GM19467 (cell line): ENCODE data around the gene PLEKHA6.
"Not testable (repeated sequence)": the region's sequence is repeated elsewhere in the genome, so short reads cannot be mapped to it uniquely, and the experiment has no call there.

ENCODE experiments used
- ATAC-seq: cut with Tn5 transposase; IDR thresholded peaks from one replicate; pipeline ENCODE4 v1.9.1; 2021; ENCODE audit warnings: mild to moderate bottlenecking, moderate library complexity; ENCODE audit not compliant: unreplicated experiment

Gene PLEKHA6

DNA sequence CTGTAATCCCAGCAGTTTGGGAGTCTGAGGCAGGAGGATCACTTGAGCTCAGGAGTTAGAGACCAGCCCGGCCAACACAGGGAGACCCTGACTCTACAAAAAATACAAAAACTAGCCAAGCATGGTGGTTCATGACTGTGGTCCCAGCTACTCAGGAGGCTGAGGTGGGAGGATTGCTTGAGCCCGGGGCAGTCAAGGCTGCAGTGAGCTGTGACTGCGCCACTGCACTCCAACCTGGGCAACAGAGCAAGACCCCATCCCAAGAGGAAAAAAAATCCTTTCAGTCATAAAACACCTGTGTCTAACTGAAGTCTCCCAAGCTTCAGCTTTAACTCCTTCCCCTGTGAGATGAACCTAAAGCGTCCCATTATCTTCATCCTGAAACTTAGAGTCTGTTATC is 112.9 kb downstream of the PLEKHA6 start:
- ATAC-seq, result no peak

DNA sequence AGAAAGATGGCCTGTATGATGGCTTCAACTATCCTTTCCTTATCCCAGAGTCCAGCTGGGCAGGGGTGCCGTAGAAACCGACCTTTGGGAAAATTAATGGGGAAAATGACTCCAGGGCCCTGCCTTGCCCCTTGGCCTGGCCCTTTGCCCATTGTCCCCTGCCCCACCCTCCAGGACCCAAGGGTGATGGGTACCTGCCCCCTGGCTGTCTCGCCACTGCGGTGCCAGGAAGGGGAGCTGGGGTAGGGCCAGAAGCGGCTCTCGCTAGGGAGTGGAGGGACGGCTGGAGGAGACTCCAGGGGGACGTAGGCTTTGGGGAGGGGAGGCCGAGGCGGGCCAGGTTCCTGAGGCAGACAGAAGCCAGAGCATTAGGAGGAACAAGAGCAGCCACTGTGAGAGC is 116.8 kb downstream of the PLEKHA6 start:
- ATAC-seq, result no peak

DNA sequence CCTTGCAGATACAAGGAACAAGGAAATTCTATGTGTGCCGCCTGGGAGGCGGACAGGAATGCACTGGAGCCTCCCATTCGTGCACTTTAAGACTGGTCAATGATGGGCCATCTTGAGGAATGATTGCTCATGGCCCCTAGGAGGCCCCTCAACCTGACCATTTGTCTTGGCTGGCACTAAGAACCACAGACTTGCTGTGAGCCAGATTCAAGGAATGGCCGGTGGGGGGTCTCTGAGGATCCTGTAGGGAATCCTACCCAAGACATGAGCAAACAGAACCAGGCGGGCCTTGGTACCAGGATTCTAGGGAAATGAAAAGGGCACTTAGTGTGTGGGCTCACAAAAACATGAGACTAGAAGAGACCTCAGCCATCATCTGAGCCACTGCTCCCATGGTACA is 117.8 kb downstream of the PLEKHA6 start:
- no peak for ATAC-seq

DNA sequence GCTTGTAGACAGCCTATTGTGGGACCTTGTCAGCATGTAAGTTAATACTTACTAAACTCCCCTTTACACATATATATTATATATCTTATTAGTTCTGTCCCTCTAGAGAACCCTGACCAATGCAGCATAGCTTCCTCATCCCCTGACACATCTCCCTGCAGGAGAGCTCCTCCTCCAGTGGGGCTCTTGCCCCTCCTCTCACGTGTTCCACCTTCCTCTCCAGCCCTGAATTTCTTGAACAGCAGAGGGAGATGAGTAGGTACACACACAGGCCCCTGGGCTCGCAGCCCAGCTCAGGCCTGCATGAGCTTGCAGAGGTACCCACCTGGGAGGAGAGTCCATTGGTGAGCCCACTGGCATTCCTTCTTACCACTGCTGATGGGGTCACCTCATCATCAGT is 118.7 kb downstream of the PLEKHA6 start:
- ATAC-seq, result no peak

DNA sequence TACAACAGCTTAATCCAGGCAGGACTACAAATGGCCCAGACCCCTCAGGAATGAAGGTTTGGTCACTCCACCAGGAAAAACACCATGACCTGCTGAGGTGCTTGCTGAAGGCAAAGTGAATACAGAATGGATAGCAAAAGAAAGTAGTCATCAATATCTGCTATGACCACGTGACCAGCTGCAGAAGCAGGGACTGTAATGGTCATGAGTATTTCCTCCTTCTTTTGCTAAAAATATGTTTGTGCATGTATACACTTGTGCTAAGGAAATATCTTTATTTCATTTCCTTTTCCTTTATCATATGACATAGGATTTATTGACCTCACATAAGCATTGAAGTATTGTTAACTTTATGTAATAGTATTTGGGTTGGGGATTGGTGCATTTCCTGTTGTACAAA is 119.5 kb downstream of the PLEKHA6 start:
- ATAC-seq, result no peak

DNA sequence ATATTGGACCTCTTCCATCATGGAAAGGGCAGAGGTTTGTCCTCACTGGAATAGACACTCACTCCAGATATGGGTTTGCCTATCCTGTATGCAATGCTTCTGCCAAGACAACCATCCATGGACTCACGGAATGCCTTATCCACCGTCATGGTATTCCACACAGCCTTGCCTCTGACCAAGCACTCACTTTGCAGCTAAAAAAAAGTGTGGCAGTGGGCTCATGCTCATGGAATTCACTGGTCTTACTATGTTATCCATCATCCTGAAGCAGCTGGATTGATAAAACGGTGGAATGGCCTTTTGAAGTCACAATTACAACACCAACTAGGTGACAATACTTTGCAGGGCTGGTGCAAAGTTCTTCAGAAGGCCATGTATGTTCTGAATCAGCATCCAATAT is 120.3 kb downstream of the PLEKHA6 start:
- not testable (repeated sequence) for ATAC-seq

DNA sequence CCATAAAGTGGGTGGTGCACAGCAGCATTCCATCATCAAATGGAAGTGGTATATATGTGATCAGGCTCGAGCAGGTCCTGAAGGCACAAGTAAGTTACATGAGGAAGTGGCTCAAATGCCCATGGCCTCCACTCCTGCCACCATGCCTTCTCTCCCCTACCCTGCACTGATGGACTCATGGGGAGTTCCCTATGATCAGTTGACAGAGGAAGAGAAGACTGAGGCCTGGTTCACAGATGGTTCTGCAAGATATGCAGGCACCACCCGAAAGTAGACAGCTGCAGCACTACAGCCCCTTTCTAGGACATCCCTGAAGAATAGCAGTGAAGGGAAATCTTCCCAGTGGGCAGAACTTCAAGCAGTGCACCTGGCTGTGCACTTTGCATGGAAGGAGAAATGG is 121.2 kb downstream of the PLEKHA6 start:
- not testable (repeated sequence) for ATAC-seq

DNA sequence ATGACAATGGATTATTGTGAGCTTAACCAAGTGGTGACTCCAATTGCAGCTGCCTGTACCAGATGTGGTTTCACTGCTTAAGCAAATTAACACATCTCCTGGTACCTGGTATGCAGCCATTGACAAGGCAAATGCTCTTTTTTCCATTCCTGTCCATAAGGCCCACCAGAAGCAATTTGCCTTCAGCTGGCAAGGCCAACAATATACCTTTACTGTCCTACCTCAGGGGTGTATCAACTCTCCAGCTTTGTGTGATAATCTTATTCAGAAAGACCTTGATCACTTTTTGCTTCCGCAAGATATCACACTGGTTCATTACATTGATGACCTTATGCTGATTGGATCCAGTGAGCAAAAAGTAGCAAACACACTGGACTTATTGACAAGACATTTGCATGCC is 122.2 kb downstream of the PLEKHA6 start:
- ATAC-seq, result not testable (repeated sequence)

DNA sequence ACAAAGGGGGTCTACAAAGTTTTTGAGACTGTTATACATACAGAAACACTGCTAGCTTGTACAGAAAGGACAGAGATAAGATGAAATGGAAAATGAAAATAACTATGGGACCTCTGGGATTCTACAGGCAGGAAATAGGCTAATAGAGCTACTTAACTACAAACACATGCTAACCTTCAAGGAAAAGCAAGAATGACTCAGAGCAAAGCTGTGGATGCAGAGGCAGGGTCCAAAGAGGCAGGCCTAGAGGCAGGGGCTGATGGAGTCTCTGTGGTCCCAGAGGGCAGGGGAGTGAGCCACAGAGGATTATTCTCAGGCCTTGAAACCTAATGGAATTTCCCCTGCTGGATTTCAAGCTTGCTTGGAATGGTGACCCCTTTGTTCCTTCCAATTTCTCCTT is 127.2 kb downstream of the PLEKHA6 start:
- no peak for ATAC-seq

DNA sequence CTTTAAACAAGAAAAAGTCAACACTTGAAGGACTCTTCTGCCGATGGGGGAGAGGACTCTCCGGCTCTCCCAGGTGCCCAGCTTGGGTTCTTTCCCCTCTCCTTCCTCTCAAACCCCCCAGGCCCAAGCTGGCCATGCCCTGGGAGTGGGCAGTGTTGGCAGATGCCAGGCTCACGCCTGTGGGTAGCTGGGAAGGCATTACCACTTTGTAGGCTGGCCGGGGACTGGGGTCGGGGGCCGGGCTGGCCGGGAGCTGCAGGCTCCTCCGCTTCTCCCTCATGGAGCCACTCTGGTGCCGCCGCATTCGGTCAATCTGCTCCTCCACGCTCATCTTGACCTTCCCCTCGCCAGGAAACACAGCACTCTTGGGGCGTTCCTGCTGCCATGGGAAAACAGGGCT is 129.5 kb downstream of the PLEKHA6 start:
- ATAC-seq, result no peak

DNA sequence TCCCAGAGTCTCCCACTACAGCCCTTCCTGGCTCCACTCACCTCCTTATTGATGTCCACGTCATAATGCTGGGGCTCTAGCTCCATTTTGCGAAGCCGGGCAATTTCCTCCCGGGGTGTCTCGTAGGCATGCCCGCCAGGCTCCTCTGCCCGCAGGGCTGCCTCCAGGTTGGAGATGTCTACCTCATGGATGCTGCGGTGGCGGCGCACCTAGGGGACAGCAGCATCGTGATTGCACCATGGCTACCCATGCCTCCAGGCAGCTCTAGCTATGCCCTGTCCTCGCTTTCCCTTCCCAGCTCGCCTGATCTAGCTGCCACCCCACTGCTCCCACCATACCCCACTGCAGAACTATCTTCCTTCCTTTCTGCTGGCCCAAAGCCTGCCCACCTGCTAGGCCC is 130.8 kb downstream of the PLEKHA6 start:
- no peak for ATAC-seq

DNA sequence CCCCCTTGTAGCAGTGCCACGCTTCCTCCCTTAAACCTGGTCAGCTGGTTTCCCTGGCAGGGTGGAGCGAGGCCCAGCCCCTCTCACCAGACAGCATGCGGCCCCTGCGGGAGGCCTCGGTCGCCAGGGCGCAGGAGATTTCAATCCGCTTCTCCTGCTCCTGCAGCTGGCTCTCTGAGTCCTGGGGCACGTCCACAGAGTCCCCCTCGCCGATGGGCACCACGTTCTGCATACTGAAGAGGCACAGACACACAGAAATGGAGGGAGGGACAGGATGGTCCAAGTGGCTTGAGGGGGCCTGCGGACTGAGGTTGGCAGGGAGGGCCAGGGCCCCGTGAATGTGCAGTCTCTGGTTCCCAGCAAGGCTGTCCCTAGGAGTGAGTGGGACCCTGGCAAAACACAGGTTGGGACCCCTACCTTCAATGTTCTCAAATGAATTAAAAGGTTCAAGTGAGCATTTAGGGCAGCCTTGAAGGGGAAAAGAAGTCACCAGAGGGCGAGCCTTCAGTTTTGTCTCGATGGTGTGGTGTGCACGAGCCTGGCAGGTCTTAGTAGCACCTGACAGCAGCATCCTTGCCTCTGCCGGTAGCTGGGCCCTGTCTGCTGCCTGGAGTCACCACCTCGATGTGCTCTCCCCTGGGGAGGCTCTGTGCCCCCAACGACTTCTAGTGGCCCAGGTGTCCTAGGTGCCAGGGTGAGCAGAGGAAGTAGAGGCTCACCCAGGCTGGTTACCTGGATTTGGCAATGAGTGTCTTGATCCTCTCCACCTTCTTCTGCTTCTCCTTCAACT is 131.5 kb downstream of the PLEKHA6 start:
- no peak for ATAC-seq

DNA sequence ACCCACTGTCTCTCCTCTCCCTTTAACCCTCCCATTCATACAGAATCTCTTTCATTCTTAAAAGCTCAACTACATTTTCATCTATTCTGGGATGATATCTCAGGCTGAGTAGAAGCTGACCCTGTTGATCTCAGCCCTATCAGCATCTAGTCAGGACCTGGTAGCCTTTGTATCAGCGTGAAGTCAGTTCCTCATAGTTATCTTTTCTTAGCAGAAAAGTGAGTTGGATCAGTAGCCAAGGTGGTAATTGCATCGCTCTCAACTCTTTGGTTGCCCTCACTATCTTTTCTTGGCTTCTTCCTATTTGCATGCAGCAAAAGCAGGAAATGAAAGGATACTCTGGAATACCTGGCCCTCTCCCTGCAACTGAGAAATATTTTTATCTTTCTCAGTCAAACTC is 132.4 kb downstream of the PLEKHA6 start:
- no peak for ATAC-seq

DNA sequence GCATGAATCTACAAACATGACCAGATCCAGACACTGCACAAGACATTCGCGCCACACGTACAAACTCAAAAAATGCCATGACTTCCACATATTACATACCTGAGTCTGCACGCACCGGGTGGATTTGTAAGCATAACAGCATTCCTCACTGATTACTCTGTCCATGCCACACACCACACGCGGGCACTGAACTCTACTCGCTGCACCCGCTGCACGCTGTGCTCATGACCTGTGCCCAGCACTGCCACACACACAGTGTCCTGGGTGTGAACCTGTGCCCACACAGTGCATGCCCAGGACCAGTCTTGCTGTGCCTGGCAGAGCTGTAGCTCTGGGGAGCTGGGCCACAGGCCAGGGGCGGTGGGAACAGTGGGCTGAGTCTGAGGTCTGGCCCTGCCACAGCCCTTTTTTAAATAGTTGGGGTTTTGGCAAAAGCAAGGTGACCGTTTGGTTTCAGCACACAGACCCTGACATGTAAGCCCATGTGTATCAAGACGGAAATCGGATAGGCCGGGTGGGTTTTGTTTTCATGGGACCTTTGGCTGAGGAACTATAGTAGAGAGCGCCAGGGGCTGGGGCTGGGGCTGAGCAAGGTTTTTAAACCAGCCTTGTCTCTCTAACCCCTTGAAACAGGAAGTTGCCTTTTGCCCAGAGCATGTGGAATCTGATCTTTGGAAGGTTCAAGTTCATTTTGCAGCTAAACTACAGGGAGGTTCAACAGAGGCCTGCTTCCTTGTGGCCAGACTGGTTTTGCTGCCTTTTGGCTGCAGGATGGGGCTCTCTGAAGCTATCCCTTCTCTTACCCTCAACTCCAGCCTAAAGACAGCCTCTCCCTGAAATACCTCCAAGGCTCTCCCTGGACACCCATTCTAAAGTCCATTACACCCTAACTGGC is 133.6 kb downstream of the PLEKHA6 start:
- no peak for ATAC-seq

DNA sequence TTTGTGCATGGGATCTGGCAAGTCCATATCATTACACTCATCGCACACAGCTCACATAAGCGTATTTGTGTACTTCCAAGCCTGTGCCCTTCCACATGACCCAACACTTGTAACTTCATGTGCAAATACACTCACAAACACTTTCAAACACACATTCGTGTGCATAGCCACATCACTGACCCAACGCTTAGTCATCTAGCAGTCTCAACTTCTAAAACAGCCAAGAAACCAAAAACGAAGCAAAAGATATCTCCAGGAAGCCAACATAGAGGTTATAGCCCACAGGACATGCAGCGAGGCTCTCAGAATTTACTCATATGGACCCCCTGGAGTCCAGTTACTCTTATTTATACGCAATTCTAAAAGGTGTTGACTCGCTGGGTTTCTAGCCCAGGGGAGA is 135.1 kb downstream of the PLEKHA6 start:
- no peak for ATAC-seq

DNA sequence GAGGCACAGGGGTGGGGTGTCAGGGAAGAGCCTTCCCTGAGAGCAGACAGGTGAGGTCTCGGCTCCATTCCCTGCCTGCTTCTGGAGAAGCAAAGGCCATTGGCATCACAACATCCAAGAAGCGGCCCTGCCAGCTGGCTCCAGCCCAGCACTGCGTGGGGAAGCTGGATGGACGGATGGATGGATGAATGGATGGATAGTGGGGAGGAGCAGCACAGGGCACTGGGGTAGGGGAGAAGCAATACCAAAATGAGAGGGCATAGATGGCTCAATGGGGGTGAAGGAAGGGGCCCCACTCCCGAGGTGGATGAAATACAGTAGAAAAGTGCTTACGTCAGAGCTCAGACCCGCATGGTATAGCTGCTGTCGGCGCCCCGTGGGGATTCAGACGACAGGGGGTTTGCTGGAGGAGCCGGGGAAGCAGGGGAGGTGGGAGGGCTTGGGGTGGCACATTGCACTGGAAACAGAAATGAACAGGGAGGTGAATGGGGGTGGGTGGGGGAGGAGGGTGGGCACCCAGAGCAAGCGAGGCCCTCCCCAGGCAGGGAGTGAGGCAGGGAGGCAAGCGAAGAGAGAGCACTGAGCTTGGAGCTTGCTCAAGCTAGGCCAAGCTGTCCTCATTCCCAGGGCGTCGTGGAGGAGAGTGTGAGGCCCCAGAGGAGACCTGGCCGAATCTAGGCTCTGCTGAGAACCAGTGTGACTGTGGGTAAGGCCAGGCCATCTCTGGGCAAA is 136.4 kb downstream of the PLEKHA6 start:
- no peak for ATAC-seq

DNA sequence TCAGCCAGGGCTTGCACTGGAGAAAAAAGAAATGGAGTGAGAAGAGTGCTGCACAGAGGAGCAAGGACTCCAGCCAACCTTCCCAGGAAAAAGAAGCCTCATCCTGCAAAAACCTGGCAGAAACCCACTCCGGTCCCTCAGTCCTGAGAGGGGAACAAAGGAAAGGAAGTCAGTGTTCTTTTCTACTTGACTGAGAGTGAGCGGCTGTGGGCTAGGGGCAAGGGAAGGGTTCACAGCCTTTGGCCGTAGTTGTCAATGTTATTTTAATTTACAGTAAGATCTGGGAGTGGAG is 137.0 kb downstream of the PLEKHA6 start:
- ATAC-seq, result no peak

DNA sequence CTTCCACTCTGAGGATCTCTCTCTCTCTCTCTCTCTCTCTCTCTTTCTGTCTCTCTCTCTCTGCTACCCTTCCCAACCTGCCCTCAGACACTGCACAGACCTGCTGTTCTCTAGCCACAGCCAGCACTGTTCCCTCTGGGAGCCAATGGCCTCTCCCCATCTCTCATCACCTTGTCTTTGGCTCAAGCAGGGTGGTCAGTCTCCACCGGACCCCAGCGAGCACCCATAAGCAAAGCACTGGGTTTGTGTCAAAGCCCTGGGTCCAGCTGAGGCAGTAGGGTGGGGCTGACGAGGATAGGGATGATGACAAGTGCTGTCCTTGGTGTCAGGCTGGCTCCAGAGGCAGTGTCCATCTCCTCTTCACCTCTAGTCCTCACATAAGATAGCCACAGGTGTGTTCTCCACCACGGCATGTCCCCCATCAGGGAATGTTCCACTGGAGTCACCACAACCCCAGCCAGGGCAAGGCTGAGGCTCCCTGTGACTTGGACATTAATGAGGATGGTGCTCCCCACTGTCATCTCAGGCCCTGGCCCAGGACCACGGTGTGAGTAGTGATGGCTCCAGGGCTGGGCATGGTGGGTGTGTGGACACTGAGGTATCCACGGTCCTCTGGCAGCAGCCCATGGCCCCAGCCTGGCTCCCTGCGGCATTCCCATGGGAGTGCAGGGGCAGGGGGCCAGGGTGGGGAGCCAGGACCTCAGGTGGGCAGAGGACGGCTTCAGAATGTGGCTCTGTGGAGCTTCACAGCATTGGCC is 137.5 kb downstream of the PLEKHA6 start:
- ATAC-seq, result no peak

DNA sequence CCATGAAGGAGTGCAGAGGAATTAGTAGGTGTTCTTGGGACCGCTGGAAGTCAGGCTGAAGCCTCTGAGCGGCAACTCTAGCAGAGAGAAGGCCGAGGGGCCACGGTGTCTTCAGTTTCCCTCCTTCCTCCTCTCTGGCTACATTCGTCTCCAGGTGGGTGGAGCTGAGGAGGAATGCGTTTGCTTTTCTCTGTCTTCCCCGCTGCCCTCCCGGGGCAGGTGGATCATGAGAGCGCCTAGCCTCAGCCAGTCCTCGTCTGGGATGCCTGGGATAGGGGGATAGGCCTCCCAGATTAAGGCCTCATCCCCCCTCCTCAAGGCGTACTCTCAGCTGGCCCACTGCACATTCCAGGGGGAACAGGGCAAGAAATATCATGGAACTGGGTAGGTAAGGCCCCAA is 138.5 kb downstream of the PLEKHA6 start:
- ATAC-seq, result no peak

DNA sequence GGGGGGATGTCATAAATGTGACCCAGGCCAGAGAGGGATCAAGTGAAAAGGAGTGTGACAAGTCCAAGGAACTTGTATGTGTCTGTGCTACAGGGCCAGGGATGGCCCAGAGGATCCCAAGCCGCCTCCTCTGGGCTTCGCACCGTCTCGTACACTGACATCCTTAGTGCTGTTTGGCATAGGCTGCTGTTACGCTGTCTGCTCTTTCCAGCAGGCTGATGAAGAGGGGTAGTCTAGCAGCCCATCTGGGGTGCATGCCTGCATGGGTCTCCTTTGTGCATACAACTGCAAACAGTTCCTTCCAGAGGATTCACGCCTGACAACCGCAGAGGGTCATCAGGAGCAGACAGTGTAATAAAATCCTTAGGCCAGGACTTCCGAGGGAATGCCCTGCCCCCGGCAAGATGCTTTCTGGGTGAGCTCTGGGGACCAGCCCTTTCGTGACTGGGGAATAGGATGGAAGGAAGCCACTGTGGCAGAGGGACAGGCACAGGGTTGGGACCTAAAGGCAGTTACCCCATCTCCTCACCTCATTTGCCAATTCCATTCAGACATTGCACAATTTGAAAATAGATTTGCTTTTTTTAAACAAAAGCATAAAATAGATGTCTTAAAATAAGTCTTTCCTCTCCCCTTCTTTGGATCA is 139.6 kb downstream of the PLEKHA6 start:
- ATAC-seq, result no peak

DNA sequence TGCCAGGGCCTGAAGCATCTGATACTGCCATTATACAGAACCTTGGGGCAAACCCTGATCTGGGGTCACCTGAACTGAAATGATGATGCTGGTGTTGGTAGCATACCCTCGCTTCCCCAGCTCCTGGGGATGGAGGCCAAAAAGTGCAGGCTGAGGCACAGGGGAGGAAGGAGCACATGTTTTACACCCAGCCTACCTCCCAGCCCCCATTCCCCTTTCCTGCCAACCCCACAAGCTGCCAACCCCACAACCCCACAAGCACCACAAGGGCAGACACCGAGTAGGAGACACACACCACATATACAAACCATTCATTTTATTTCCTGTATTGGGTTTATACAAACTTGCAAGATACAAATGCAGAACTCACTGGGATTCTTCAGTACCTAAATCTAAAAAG is 141.2 kb downstream of the PLEKHA6 start:
- ATAC-seq, result no peak
